ENCODE measurements around the gene AURKAIP1. TPM values are rescaled to one million over a fixed set of nuclear protein-coding genes. Genes with fewer than 3 reads are reported as not detected.

AURKAIP1 gene
- total RNA-seq, 2 donors from 2014 or later = 152 to 161 TPM

- no peak overlapping the region for H3K27ac ChIP-seq
- DNase-seq (ENCODE audit: low spot score) = no peak
- intact Hi-C loops (cut with DNase I) = no loop called here
- H3K27me3 ChIP-seq (replicated peaks; ENCODE audit: insufficient read depth) = no peaks in the 10 kb centered on the region
- no peak for TF ChIP-seq POLR2A (IDR thresholded peaks at IDR 0.05)
- TF ChIP-seq POLR2AphosphoS5 (IDR thresholded peaks at IDR 0.05) = no peak
- TF ChIP-seq, protein P1, sequence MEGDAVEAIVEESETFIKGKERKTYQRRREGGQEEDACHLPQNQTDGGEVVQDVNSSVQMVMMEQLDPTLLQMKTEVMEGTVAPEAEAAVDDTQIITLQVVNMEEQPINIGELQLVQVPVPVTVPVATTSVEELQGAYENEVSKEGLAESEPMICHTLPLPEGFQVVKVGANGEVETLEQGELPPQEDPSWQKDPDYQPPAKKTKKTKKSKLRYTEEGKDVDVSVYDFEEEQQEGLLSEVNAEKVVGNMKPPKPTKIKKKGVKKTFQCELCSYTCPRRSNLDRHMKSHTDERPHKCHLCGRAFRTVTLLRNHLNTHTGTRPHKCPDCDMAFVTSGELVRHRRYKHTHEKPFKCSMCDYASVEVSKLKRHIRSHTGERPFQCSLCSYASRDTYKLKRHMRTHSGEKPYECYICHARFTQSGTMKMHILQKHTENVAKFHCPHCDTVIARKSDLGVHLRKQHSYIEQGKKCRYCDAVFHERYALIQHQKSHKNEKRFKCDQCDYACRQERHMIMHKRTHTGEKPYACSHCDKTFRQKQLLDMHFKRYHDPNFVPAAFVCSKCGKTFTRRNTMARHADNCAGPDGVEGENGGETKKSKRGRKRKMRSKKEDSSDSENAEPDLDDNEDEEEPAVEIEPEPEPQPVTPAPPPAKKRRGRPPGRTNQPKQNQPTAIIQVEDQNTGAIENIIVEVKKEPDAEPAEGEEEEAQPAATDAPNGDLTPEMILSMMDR (IDR thresholded peaks at IDR 0.05) = no peak
- H3K36me3 ChIP-seq = peaks cover 0 to 6% of the 10 kb centered on the region in 2 donors
- no peak overlapping the region for H3K4me3 ChIP-seq
- no peaks in the 10 kb centered on the region for H3K9me3 ChIP-seq
- 91% methylated on average over 24 of the region's 24 CpGs for WGBS
- peaks cover 14% of the 10 kb centered on the region for H3K4me1 ChIP-seq (replicated peaks)
Measured at GRCh38 chr1:1343811-1344421, 31.1 kb downstream of the AURKAIP1 start.

- no peak overlapping the region for H3K4me3 ChIP-seq
- no peak overlapping the region for H3K27ac ChIP-seq
- H3K4me1 ChIP-seq (replicated peaks) = peaks cover 14% of the 10 kb centered on the region
- no peaks in the 10 kb centered on the region for H3K9me3 ChIP-seq
- H3K36me3 ChIP-seq = peaks cover 0 to 11% of the 10 kb centered on the region in 2 donors
- WGBS = 78% methylated on average over 18 of the region's 18 CpGs
- TF ChIP-seq, protein P1 (IDR thresholded peaks at IDR 0.05) = no peak
- no peak for TF ChIP-seq POLR2A (IDR thresholded peaks at IDR 0.05)
- TF ChIP-seq POLR2AphosphoS5 (IDR thresholded peaks at IDR 0.05) = no peak
- intact Hi-C loops (cut with DNase I) = no loop called here
- no peak for DNase-seq (ENCODE audit: low spot score)
- H3K27me3 ChIP-seq (replicated peaks; ENCODE audit: insufficient read depth) = no peaks in the 10 kb centered on the region
Measured at GRCh38 chr1:1342584-1343115, 32.4 kb downstream of the AURKAIP1 start.

DNA sequence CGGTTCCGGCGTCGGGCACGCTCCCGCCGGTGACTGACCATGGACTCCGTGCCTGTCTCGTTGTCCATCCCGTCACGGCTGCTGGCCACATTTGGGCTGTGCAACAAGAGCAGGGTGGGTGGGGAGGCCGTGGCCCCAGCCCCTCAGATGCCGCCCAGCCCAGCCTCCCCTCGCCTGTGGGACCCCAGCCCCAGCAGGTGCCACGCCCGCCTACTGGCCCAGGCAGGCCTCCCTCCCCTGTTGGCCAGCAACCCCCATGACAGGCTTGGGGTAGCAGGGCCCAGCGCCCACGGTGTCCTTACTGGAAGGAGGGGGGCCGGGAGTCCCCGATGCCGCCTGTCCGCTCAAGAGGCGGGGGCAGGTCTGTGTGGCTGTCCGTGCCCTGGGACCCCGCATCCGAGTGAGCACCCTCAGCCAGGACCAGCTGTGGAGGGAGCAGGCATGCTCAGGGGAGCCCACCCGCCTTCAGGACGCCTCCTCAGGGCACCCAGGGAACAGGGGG is 32.9 kb downstream of the AURKAIP1 start:
- intact Hi-C loops (cut with DNase I) = no loop called here
- peaks cover 0 to 11% of the 10 kb centered on the region in 2 donors for H3K36me3 ChIP-seq

DNA sequence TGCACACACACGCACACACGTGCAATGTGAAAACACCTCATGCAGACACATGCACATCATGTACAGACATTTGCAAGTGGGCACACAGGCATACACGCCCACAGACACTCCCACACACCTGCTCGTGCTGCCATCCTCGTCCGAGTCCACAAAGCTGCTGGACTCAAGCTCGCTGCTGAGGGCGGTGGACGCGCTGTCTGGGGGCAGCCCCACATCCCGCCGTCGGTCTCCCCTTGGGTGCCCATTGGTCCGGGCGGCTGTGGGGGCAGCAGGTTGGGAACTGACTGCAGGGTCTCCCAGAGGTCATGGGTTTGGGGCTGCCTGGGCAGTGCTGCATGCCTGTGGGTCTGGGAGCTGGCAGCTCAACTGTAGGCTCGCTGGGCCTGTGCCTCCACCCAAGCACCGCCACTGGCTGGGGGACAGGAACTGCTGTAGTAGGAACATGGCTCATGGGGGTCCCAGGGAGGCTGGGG is 33.4 kb downstream of the AURKAIP1 start:
- TF ChIP-seq, protein P1 (IDR thresholded peaks at IDR 0.05) = no peak
- TF ChIP-seq POLR2A (IDR thresholded peaks at IDR 0.05) (no peak), POLR2AphosphoS5 (IDR thresholded peaks at IDR 0.05) (no peak)
- H3K4me3 ChIP-seq = no peak overlapping the region
- no peaks in the 10 kb centered on the region for H3K27me3 ChIP-seq (replicated peaks; ENCODE audit: insufficient read depth)
- no peaks in the 10 kb centered on the region for H3K9me3 ChIP-seq
- whole genome bisulfite sequencing = 91% methylated on average over 17 of the region's 17 CpGs
- H3K27ac ChIP-seq = no peak overlapping the region
- no peak for DNase-seq (ENCODE audit: low spot score)
- peaks cover 0 to 11% of the 10 kb centered on the region in 2 donors for H3K36me3 ChIP-seq
- intact Hi-C loops (cut with DNase I) = no loop called here
- H3K4me1 ChIP-seq (replicated peaks) = peaks cover 8% of the 10 kb centered on the region

More for the DNA sequence above, 32.9 kb downstream of the AURKAIP1 start:
- Histone ChIP-seq H3K27me3 (replicated peaks; ENCODE audit: insufficient read depth) (no peaks in the 10 kb centered on the region), H3K9me3 (no peaks in the 10 kb centered on the region), H3K4me3 (no peak overlapping the region), H3K4me1 (replicated peaks) (peaks cover 11% of the 10 kb centered on the region), H3K27ac (no peak overlapping the region)
- 93% methylated on average over 23 of the region's 28 CpGs for WGBS
- TF ChIP-seq POLR2AphosphoS5 (IDR thresholded peaks at IDR 0.05) (no peak), POLR2A (IDR thresholded peaks at IDR 0.05) (no peak)
- TF ChIP-seq, protein P1 (IDR thresholded peaks at IDR 0.05) = no peak
- DNase-seq (ENCODE audit: low spot score) = no peak
